Measurements from ENCODE around the gene KRTAP12-4. TPM values are rescaled to one million over a fixed set of nuclear protein-coding genes. Genes with fewer than 3 reads are reported as not detected.
A peak's percentile ranks its signal among the peaks of the same experiment; 100 is the strongest.

Gene KRTAP12-4
- total and polyA plus RNA-seq, 9 of the 15 experiments (the other 6 are each of a cell fraction or from before 2014, with no cell fraction given) = not detected

DNA sequence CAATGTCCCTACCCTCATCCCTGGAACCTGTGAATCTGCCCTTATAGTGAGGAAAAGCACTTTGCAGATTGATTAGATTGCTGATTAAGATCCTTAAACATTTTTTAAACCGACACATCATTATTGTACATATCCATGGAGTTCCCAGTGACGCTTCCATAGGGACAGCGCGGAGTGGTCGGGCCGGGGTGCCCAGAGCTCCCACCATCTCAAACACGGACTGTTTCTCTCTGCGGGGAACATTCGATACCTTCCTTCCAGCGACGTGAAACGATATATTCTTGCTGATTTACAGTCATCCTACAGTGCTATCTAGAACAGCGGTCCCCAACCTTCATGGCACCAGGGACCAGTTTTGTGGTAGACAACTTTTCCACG, 46.6 kb upstream of the KRTAP12-4 start:
- Histone ChIP-seq H3K9ac (ENCODE audit: insufficient read depth in 1 of 2, low read depth in 2 of 2, low read length in 2 of 2) (no peak overlapping the region), H3K4me2 (ENCODE audit: insufficient read depth, low read length) (no peak overlapping the region), H3K4me3 (no peak overlapping the region), H3K9me1 (ENCODE audit: control insufficient read depth, insufficient read depth, low read length) (peaks cover 3% of the 10 kb centered on the region), H3K36me3 (ENCODE audit: control insufficient read depth, insufficient read depth, low read length) (no peaks in the 10 kb centered on the region), H3K27me3 (ENCODE audit: control insufficient read depth in 2 of 2, insufficient read depth in 2 of 2, low read length in 2 of 2) (peaks cover 43 to 83% of the 10 kb centered on the region in 2 experiments), H2AFZ (ENCODE audit: low read depth, low read length) (no peak overlapping the region), H4K20me1 (replicated peaks; ENCODE audit: control insufficient read depth, insufficient read depth, low read length) (no peaks in the 10 kb centered on the region; the same call in 1 of the 2 replicates), H3K79me2 (ENCODE audit: control insufficient read depth, insufficient read depth, low read length) (no peaks in the 10 kb centered on the region), H3K9me3 (replicated peaks; ENCODE audit: control insufficient read depth, insufficient read depth, low read depth, low read length) (no peaks in the 10 kb centered on the region), H3K4me1 (replicated peaks in 1 of 2; ENCODE audit: control insufficient read depth in 2 of 2, insufficient read depth in 2 of 2, low read length in 2 of 2) (peaks cover 0 to 7% of the 10 kb centered on the region in 2 experiments; a peak in 1 of 5 replicates), H3K27ac (ENCODE audit: extremely low read depth, low read depth, low read length) (no peak overlapping the region)
- DNase-seq (ENCODE audit: extremely low read depth in 1 of 4, low spot score in 3 of 4) (no peak), FAIRE-seq (peak; percentile 19), ATAC-seq (no peak)
- ChIA-PET POLR2A (interaction anchor here (1.1 kb wide), 1 partner anchor 12 kb away, joined by 3 read pairs; no protein-coding TSS in a partner anchor), CTCF (ENCODE audit: low intra/inter-chr PET ratio) (no interaction called here)
- BruUV-seq (replicated peaks) = no TSS peak
- TF ChIP-seq TBP (optimal IDR thresholded peaks at IDR 0.05; ENCODE audit: low read depth, low read length) (no peak), TFAM (CRISPR knock-in tag; conservative IDR thresholded peaks at IDR 0.05) (no peak), CBFB (CRISPR knock-in tag; IDR thresholded peaks at IDR 0.05) (no peak), TARDBP (IDR thresholded peaks at IDR 0.05) (no peak), JUN (IDR thresholded peaks at IDR 0.05; ENCODE audit: borderline replicate concordance, low read depth, low read length) (no peak), JUN (CRISPR knock-in tag; IDR thresholded peaks at IDR 0.05; ENCODE audit: borderline replicate concordance) (no peak), MLX (CRISPR knock-in tag; conservative IDR thresholded peaks at IDR 0.05) (no peak), FOSL1 (tag; conservative IDR thresholded peaks at IDR 0.05) (no peak), DPF2 (IDR thresholded peaks at IDR 0.05) (no peak), ZNF184 (CRISPR knock-in tag; IDR thresholded peaks at IDR 0.05) (no peak), FOS (IDR thresholded peaks at IDR 0.05; ENCODE audit: extremely low read depth, insufficient read length) (no peak), DLX4 (CRISPR knock-in tag; IDR thresholded peaks at IDR 0.05) (no peak), POLR2H (tag; IDR thresholded peaks at IDR 0.05; ENCODE audit: low read depth) (no peak), ZBTB1 (CRISPR knock-in tag; IDR thresholded peaks at IDR 0.05; ENCODE audit: borderline replicate concordance, low read depth) (no peak), MCM3 (IDR thresholded peaks at IDR 0.05) (no peak)
- TF ChIP-seq, protein P1, sequence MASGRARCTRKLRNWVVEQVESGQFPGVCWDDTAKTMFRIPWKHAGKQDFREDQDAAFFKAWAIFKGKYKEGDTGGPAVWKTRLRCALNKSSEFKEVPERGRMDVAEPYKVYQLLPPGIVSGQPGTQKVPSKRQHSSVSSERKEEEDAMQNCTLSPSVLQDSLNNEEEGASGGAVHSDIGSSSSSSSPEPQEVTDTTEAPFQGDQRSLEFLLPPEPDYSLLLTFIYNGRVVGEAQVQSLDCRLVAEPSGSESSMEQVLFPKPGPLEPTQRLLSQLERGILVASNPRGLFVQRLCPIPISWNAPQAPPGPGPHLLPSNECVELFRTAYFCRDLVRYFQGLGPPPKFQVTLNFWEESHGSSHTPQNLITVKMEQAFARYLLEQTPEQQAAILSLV (tag; IDR thresholded peaks at IDR 0.05) = no peak
- in situ Hi-C loops (cut with MboI) (no loop called here), intact Hi-C loops (cut with micrococcal nuclease) (no loop called here)
- 2% methylated on average over 14 of the region's 14 CpGs for WGBS (ENCODE audit: insufficient coverage, low coverage, missing lambda C conversion rate)
